ENCODE results near the gene PCED1A.
"Not testable (repeated sequence)": the region's sequence is repeated elsewhere in the genome, so short reads cannot be mapped to it uniquely, and the experiment has no call there.

The PCED1A gene

GRCh38 chr20:2829376-2829775 is 11.1 kb downstream of the PCED1A start:
- in situ Hi-C loops (cut with MboI; ENCODE audit: low sequenced_read_pairs), result no loop called here

GRCh38 chr20:2826655-2827054 is 13.8 kb downstream of the PCED1A start:
- in situ Hi-C loops (cut with MboI; ENCODE audit: low sequenced_read_pairs), result no loop called here

GRCh38 chr20:2825761-2826160 is 14.7 kb downstream of the PCED1A start:
- in situ Hi-C loops (cut with MboI; ENCODE audit: low sequenced_read_pairs), result no loop called here

- in situ Hi-C loops (cut with MboI; ENCODE audit: low sequenced_read_pairs), result no loop called here
These were observed 18.4 kb downstream of the PCED1A start for GRCh38 chr20:2822073-2822472.

- in situ Hi-C loops (cut with MboI; ENCODE audit: low sequenced_read_pairs), result no loop called here
These were observed 19.3 kb downstream of the PCED1A start for GRCh38 chr20:2820896-2821869.

GRCh38 chr20:2820084-2820895 is 20.2 kb downstream of the PCED1A start:
- in situ Hi-C loops (cut with MboI; ENCODE audit: low sequenced_read_pairs), result no loop called here

GRCh38 chr20:2817891-2818595 is 22.4 kb downstream of the PCED1A start:
- in situ Hi-C loops (cut with MboI; ENCODE audit: low sequenced_read_pairs), result no loop called here

- in situ Hi-C loops (cut with MboI; ENCODE audit: low sequenced_read_pairs), result no loop called here
These were observed 23.1 kb downstream of the PCED1A start for GRCh38 chr20:2817341-2817726.

GRCh38 chr20:2816583-2817340 is 23.7 kb downstream of the PCED1A start:
- in situ Hi-C loops (cut with MboI; ENCODE audit: low sequenced_read_pairs), result no loop called here

GRCh38 chr20:2816030-2816582 is 24.3 kb downstream of the PCED1A start, which contains the start of gene TMEM239:
TSS of gene TMEM239 (plus strand) at chr20:2816364. CDS start at chr20:2816555, 191 bp downstream.
- in situ Hi-C loops (cut with MboI; ENCODE audit: low sequenced_read_pairs), result no loop called here

- in situ Hi-C loops (cut with MboI; ENCODE audit: low sequenced_read_pairs), result no loop called here
These were observed 25.1 kb downstream of the PCED1A start for GRCh38 chr20:2815242-2815900.

GRCh38 chr20:2814587-2815051 is 25.8 kb downstream of the PCED1A start, which contains the start of gene C20orf141:
TSS of gene C20orf141 (plus strand) at chr20:2814987. CDS start at chr20:2815185, 198 bp downstream.
- in situ Hi-C loops (cut with MboI; ENCODE audit: low sequenced_read_pairs), result no loop called here

- in situ Hi-C loops (cut with MboI; ENCODE audit: low sequenced_read_pairs), result no loop called here
These were observed 26.4 kb downstream of the PCED1A start for GRCh38 chr20:2814076-2814475.

- in situ Hi-C loops (cut with MboI; ENCODE audit: low sequenced_read_pairs), result no loop called here
These were observed 28.3 kb downstream of the PCED1A start for GRCh38 chr20:2812189-2812588.

GRCh38 chr20:2809690-2810089 is 30.8 kb downstream of the PCED1A start:
- in situ Hi-C loops (cut with MboI; ENCODE audit: low sequenced_read_pairs), result no loop called here

- in situ Hi-C loops (cut with MboI; ENCODE audit: low sequenced_read_pairs), result not testable (repeated sequence)
These were observed 32.5 kb downstream of the PCED1A start for GRCh38 chr20:2807929-2808328.

GRCh38 chr20:2807019-2807418 is 33.4 kb downstream of the PCED1A start:
- in situ Hi-C loops (cut with MboI; ENCODE audit: low sequenced_read_pairs), result no loop called here

- in situ Hi-C loops (cut with MboI; ENCODE audit: low sequenced_read_pairs), result no loop called here
These were observed 34.1 kb downstream of the PCED1A start for GRCh38 chr20:2806351-2806701.

- in situ Hi-C loops (cut with MboI; ENCODE audit: low sequenced_read_pairs), result no loop called here
These were observed 34.6 kb downstream of the PCED1A start for GRCh38 chr20:2805689-2806350.
